Gastroesophageal sphincter (tissue), 3 donors: ENCODE results near the gene KCNS1.

Experiments used
- EP300 ChIP-seq: sonication (generic); formaldehyde crosslinking; IDR thresholded peaks from one replicate; pipeline ENCODE4 v1.6.1; 2017; ENCODE audit warnings: antibody characterized with exemption, mild to moderate bottlenecking
- POLR2A ChIP-seq, 2 donors: fragments of 450-650 bp; IDR thresholded peaks; one replicate each; pipeline ENCODE4 v1.6.1; 2017; ENCODE audit warnings: antibody characterized with exemption in 2 of 2, mild to moderate bottlenecking in 2 of 2, moderate library complexity in 1 of 2
- POLR2AphosphoS5 ChIP-seq: sonication (generic); formaldehyde crosslinking; IDR thresholded peaks from one replicate; pipeline ENCODE4 v1.6.1; 2017; ENCODE audit warnings: antibody characterized with exemption
- TF ChIP-seq, protein P1 (sequence below), 4 experiments: fragments of 200-600 bp in 2 of 4; fragments of 450-650 bp in 2 of 4; sonication (generic) in 1 of 4; IDR thresholded peaks; one replicate each; pipeline ENCODE4 v1.5.1; 2017 to 2019; ENCODE audit warnings: antibody characterized with exemption in 4 of 4, mild to moderate bottlenecking in 2 of 4, moderate library complexity in 2 of 4

DNA sequence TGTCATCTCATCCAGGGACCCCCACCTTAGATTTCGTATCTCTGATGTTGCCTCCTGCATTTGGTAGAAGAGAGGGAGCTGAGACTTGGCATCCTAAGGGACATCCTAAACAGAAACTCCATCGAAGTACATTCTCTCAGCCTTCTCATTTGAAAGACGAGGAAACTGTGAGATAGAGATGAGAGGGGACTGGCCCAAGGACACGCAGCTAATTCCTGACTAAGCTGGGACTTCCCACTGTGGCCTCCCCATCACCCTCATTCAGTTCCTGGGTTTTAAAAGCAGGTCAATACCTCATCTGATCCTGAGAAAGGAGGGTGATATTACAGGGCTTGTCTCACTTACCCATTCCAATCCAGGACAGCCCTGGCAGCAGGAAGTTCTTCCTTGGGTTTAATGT is 14.9 kb upstream of the KCNS1 start:
- TF ChIP-seq, protein P1, sequence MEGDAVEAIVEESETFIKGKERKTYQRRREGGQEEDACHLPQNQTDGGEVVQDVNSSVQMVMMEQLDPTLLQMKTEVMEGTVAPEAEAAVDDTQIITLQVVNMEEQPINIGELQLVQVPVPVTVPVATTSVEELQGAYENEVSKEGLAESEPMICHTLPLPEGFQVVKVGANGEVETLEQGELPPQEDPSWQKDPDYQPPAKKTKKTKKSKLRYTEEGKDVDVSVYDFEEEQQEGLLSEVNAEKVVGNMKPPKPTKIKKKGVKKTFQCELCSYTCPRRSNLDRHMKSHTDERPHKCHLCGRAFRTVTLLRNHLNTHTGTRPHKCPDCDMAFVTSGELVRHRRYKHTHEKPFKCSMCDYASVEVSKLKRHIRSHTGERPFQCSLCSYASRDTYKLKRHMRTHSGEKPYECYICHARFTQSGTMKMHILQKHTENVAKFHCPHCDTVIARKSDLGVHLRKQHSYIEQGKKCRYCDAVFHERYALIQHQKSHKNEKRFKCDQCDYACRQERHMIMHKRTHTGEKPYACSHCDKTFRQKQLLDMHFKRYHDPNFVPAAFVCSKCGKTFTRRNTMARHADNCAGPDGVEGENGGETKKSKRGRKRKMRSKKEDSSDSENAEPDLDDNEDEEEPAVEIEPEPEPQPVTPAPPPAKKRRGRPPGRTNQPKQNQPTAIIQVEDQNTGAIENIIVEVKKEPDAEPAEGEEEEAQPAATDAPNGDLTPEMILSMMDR (IDR thresholded peaks at IDR 0.05): no peak
- TF ChIP-seq POLR2AphosphoS5: no peak
- no peak for TF ChIP-seq POLR2A (IDR thresholded peaks at IDR 0.05)
- no peak for TF ChIP-seq EP300
